NCI-H128 (cell line): Measurements from ENCODE around the gene TOMT.

Source experiments
- DNase-seq: peaks from one replicate; lab custom pipeline; 2025; ENCODE audit not compliant: unreplicated experiment; lab: John Stamatoyannopoulos, UW

The TOMT gene, protein sequence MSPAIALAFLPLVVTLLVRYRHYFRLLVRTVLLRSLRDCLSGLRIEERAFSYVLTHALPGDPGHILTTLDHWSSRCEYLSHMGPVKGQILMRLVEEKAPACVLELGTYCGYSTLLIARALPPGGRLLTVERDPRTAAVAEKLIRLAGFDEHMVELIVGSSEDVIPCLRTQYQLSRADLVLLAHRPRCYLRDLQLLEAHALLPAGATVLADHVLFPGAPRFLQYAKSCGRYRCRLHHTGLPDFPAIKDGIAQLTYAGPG

DNA sequence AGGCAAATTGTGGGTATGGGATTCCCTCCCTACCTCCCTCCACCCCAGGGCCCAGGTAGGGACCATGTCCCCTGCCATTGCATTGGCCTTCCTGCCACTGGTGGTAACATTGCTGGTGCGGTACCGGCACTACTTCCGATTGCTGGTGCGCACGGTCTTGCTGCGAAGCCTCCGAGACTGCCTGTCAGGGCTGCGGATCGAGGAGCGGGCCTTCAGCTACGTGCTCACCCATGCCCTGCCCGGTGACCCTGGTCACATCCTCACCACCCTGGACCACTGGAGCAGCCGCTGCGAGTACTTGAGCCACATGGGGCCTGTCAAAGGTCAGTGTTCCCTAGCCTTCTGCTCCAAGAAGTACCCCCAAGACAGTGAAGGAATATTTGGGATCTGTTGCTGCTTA, at the start of gene TOMT:
Gene TOMT, plus strand, starts transcription at position 37 of the 400 bp plus-strand sequence. Its CDS starts 28 bp downstream, at position 65.
- DNase-seq = no peak

DNA sequence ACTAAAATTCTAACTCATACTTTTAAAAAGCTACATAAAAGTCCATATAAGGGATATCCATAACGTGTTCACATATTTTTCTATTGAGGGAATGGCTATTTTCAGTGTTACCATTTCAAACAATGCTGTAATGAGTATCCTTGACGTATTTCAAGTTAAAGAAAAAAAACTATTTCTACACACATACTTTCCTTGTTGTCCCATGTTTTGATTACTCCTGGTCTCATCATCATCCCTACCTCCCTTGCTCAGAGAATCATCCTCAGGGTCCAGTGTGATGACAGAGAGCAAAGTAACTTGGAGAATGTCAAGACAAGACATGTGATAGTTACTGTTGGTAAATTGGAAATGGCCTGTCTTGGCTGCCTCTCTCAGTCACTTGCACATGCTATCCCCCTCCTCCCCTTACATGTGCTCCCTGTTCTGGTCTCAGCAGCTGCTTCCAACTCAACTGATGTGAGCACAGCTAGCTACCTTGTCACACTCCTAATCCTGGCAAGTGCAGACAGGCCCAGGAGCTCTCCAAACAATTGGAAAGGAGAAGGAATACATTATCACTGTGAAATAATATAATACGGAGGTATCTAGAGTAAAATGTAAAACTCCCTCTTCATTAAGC, 47.2 kb upstream of the TOMT start:
- no peak for DNase-seq

DNA sequence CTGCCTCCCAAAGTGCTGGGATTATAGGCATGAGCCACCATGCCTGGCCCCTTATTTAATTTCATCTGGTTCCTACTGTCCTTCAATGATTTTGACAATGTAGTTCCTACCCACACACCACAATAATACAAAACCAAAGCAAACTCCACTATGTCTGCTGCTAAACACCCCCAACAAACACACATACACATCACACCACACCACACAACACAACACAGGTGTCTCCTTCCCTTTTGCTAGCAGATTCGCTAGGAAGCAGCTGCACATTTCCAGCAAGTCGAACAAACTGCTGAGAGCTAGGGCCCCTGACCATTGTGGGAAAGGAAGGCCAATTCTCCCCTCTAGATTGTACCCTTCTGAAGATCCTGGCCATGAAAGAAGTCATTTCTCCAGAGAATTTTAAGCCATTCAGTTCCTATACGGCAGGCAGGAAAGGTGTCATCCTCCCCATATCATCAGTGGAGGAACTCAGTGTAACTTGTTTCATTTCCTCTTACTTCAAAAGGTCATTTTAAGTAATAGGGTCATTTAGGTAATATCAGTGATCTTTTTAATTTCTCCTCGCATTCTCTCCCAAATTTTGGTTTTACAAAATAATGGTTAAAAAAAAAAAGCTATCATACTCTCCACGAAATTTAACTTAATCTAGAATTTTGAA, 43.9 kb upstream of the TOMT start:
- DNase-seq = no peak

DNA sequence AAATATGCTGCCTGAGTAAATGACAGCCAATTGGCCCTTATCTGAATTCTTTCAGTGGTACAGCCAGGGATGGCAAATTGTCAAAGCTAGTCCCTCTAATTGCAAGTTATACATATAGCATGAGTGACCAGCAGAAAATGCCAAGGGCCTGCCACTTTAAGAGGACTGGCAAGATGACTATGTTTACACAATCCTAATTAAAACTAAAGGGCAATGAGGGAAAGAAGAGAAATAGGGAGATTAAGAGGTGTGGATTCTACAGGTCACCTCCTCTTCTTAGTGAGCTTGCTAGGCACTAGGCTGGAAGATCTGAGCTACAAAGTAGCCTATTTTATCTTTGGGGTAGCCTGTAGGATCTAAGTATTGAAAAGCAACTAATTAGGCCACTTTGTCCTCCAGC, 38.9 kb upstream of the TOMT start:
- DNase-seq = no peak

DNA sequence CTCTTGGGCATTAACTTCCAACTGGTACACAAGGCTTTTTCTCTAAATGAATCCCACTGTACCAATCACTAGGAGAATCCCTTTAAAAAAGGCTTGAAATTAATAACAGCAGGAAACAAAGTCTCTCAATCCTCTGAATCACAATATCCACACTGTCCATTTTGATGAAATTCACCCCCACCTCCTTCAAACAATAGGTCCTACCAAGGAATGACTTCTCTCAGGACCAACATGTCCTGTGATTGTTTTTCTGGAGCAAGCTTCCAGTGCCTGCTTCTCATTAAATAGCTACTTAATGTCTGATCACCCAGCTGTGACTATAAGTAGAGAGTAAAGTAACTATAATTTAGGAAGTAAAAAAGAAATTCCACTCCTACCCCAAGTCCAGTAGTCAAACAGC, 38.5 kb upstream of the TOMT start:
- DNase-seq = no peak

DNA sequence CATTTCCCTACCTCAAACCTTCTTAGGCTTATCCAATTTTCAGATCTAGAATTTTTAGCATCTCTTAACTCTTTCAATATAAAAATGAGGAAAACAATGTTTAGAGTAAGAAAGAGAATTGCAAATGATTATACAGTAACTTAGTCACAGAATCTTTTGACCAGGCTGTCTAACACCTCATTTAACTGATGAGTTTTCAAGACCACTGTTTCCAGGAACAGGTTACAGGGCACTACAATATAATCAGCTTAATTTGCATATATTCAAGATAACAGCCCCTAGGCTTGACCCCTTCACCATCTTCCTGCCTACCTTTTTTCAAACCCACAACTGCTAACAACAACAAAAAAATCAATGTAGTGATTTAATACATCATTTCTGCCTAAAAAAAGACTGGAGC, 38.0 kb upstream of the TOMT start:
- DNase-seq = no peak

DNA sequence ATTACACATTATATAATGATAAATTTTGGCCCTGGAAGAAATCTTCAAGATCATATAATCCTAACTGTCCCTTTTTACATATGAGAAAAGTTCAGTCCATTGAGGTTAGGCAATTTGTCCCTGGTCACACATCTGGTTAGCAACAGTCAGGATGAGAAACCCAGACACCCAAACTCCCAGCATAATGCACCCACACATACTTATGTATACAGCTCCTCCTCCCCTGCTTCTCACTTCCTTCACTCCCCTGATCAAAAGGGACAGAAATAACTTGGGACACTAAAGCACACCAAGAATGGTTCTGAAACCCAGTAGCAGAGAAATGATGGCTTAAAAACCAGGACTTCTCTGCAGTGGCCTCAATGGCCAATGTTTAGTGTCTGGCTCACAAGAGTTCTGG, 36.5 kb upstream of the TOMT start:
- DNase-seq = no peak

DNA sequence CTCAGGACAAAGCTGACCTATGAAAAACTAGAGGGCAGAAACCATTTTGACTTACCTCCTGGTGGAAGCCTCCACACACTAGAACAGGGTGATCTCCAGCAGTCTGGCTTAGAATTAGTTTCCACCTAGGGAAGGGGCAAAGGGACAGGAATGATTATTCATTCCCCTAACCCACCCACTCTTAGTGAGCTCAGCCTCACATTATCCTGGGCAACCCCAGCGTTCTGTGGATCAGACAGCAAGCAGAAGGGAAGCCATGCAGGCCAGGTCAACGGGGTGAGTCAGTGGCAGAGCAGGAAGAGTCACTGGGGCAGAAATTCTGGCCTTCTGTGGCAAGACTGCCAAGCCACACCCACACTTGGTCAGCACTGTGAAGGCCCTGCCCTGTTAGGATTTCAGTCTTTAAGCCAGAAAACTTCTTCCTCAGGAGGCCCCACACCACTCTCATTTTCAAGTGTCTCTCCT, 35.9 kb upstream of the TOMT start:
- no peak for DNase-seq

DNA sequence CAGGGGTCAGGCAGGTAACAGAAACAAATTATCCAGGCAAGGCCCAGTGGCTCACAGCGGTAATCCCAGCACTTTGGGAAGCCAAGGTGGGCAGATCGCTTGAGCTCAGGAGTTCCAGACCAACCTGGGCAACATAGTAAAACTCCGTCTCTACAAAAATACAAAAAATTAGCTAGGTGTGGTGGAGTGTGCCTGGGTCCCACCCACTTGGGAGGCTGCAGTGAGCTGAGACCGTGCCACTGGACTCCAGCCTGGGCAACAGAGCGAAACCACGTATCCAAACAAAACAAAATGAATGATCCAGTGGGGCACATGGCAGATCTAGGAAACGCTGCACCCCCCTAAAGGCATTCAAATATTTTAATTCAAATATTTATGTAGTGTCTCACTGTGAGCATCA, 35.2 kb upstream of the TOMT start:
- no peak for DNase-seq

DNA sequence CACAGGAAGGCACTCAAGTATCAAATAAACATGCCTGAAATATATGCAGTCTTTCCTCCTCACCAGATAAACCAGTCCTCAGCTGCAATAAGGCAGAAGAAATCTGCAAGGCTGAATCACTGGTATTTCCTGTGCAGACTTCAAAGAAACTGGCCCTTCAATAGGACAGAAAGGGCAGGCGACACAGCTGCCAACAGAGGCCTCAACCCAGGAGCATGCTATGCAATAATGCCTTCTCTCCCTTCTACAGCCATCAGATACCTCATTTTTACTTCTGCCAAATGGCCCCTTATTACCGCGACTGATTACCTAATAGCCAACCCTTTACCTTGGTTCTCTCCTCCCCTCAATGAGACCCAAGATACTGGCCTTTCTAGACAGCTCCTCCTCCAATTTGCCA, 33.4 kb upstream of the TOMT start:
- no peak for DNase-seq

DNA sequence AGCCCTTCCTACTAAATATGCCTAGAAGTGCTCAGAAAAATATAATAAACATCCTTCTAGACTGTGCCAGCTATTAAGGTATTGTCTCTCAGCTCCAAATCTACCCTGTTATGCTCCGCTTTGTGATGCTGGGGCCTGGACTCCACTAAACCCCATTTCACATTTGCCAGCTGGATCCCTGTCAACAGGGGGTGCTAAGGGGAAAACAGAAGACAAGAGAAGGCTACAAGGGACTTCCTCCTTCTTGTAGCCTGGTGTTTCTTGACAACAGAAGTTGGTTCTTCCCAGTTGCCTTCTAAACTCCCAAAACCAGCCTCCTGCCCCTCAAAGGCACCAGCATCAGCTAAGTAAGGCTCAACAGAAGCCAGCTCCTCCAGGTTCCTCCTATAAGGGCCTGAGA, 30.6 kb upstream of the TOMT start:
- no peak for DNase-seq

DNA sequence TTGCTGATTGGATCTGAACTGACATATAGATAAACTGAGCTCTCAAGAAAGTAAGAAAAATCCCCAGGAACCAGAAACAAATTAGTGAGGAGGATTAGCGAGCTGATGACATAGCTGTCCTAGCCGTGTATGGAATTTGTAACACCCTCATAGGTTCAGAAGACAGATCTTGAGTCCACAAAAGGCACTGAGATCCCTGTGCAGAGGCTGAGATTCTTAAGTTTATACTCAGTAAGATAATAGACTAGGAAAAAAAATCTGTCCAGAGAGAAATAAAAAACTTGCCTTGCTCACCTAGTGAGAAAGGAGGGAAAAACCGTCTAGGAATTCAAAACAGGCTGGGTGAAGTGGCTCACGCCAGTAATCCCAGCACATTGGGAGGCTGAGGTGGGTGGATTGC, 30.0 kb upstream of the TOMT start:
- no peak for DNase-seq

DNA sequence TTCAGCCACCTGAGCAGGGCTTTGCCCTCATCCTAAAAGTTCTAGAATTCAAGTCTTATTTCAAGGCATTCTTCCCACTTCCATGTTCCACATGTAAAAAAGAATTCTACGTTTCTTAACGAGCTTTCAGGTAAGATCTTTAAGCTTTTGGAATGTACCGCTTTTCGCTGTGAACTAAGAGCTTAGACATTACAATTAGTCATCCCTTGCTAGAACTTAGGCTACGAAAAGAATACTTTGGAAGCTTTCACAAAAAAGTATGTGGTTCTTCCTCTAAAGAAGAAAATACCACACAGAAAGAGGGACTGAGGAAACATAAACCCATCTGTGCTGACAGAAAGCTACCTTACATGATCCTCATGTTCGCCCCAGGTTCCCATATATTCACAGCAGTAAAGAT, 27.2 kb upstream of the TOMT start:
- no peak for DNase-seq

DNA sequence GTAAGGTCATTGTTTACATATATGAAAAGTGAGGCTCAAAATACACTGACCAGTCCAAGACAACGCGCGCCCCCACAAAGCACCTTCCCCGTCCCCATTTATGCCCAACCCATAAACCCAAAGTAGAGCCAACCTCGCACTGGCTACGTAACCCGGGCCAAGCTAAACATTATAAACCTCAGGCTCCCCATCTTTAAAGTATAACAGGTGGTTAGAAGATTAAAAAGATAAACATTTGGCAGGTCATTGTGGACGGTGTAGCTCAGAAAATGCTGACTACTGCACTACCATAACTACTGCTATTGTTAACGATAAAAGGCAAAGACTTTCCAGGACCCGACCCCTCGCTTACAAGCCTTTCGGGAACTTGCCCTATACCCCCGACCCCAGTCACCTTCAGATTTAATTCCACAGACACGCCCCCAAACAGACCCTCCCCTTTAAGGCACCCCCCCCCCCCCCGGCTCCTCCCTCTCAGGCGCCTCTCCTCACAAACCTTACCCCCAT, 25.9 kb upstream of the TOMT start:
- DNase-seq = no peak

DNA sequence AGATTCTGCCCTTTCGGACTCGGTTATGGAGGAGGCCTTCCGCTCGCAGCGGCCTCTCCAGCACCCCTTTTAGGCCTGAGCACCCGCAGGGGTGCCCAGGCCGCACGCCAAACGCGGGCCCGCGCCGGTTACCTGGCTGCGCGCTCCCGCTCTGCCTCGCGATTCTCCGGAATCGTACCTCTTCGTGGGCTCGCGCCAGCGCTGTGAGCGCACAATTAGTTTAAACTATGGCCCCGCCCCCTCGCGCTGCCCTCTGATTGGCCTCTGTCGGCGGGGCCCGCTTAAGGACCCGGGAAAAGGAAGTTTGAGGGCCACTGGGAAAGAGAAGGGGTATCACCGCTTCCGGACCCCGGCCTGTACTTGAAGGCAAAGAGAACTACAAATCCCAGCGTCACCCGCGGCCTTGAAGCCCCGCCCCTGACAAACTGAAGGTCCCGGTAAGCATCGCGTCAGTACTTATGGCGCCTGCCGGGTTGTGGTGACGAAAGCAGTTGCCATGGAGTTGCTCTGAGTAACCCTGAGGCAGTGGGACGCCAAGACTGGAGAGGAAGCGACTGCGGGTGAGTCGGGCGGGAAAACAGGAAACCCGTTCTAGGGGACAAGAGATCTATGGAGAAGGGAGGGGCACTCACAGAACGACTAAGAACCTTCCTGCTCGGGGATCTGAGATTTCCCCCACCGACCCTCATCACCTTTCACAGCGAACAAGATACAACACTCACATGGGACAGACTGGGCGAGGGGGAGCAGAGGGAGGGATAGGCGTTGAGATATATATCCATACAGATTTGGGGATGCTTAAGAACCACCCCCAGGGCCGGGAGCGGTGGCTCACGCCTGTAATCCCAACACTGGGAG, 25.2 kb upstream of the TOMT start, which contains the start of the genes LRRC51 and NUMA1:
Gene LRRC51, plus strand, starts transcription at position 525 of the 858 bp plus-strand sequence. CDS start 8,234 bp downstream, outside the sequence.
Gene NUMA1, minus strand, starts transcription at position 217 of the 858 bp plus-strand sequence. CDS start 44,599 bp downstream, outside the sequence.
- peak; percentile 100 for DNase-seq

DNA sequence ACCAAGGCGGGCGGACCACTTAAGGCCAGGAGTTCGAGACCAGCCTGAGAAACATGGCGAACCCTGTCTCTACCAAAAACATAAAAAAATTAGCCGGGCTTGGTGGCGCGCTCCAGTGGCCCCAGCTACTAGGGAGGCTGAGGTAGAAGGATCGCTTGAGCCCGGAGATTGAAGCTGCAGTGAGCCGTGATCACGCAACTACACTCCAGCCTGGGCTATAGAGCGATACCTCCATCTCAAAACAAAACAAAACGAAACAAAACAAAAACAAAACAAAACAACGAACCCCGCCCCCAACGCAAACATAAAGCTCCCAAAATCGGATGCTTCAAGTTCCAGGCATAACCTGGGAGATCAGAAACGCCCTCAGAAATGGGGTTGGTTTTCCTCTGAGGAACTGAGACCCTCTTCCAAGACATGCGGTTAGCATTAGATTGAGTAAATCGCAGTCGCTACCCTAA, 24.5 kb upstream of the TOMT start:
- DNase-seq = no peak

DNA sequence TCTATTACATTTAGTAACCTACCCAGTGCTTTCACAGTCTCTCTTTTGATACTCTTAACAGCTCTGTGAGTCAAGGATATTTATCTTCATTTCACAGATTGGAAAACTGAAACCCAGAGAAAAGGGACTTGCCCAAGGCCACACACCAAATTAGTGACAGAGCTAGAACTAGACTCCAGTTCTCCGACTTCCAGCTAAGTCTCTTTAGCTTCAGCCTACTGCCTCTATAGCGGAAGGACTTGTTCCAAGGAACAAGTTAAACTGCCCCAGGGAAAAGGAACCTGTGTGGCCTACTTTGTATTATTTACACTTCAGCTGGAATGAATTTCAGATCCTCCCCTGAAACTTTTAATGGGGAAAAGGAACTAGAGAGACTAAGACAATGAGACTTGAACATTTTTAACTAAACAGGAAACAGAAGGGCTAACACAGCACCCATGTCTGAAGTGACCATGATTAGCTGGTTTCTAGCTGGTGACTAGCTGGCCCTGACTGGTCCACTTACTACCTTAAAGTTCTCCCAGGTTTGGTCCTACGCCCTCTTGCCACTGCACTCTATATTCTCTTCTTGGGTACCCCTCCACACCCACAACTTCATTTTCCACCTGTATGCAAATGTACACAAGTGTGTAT, 23.8 kb upstream of the TOMT start:
- no peak for DNase-seq

DNA sequence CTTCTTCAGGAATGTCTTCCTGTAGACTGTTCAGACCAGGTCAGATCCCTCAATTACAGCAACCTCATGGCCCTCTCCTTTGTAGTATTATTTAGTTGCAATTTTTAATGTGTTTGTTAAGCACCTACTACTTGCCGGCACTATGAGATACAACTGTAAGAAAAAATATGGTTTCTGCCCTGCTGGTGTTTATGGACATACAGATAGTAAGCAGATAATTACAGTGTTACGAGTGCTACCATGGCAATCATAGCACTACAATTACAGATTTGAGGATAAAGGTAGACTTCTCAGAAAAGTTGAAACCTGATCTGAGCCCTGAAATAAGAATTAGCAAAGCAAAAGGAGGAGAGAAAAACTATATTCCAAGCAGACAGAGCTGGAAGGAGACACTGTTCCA, 22.3 kb upstream of the TOMT start:
- no peak for DNase-seq

DNA sequence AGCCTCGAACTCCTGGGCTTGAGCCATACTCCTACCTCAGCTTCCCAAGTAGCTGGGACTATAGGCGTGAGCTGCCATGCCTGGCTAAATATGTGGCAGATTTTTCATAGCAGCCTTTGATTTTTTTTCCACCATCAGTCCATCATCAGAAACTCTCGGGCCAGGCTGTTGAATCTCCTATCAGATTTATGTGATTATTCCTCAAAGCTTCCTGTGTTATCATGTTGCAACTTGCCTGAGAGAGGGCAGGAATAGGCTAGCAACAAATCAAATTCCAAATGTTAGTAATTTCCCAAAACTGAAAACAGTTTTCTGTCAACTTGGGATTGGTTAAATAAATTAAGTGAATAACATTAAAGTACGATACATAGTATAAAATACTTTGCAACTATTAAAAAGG, 21.6 kb upstream of the TOMT start:
- no peak for DNase-seq

DNA sequence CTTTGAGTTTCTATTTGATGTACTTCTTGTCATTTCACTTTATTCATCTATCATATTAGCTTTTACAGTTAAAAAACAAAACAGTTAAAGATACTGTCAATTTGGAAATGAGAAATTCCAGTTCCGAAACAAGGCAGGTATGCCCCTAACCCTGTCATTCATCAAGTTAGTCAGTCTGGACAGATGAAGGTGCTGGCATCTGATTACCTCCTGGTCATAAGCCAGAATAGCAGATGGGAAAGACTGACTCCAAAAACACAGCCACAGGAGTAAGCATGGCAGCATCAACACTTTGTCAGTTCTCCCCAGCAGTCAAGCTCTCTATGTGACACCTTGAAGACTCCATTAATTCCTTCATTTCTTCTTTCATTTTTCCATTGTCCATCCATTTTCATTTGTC, 20.8 kb upstream of the TOMT start:
- no peak for DNase-seq
